Effector memory CD8-positive, alpha-beta T cell (primary cell): ENCODE results near the gene NPFF.
"Not testable (repeated sequence)": the region's sequence is repeated elsewhere in the genome, so short reads cannot be mapped to it uniquely, and the experiment has no call there.

ENCODE experiments used
- ATAC-seq: fragments of 150-1000 bp; cut with Tn5 transposase; replicated peaks from 2 replicates; pipeline ENCODE4 v1.10.0; 2021; ENCODE audit warnings: mild to moderate bottlenecking, moderate library complexity
- DNase-seq, 3 experiments: peaks; one replicate each; pipeline ENCODE4 v3.0.0; 2021
- H3K27ac Mint-ChIP-seq, 2 donors: one replicate each; pipeline ENCODE4 v1.8.0; 2022; ENCODE audit warnings: mild to moderate bottlenecking in 2 of 2, mixed read lengths in 2 of 2, moderate library complexity in 2 of 2
- H3K27me3 Mint-ChIP-seq, 2 donors: one replicate each; pipeline ENCODE4 v1.8.0; 2022; ENCODE audit warnings: mixed read lengths in 2 of 2
- H3K36me3 Mint-ChIP-seq: one replicate; pipeline ENCODE4 v1.8.0; 2022; ENCODE audit warnings: mild to moderate bottlenecking, moderate library complexity, mixed read lengths; ENCODE audit not compliant: insufficient read depth
- H3K4me1 Mint-ChIP-seq, 2 donors: one replicate each; pipeline ENCODE4 v1.8.0; 2022; ENCODE audit warnings: low read depth in 2 of 2, mixed read lengths in 2 of 2
- H3K4me3 Mint-ChIP-seq, 2 donors: one replicate each; pipeline ENCODE4 v1.8.0; 2022; ENCODE audit warnings: mild to moderate bottlenecking in 2 of 2, mixed read lengths in 2 of 2, moderate library complexity in 2 of 2
- H3K9me3 Mint-ChIP-seq, 2 donors: one replicate each; pipeline ENCODE4 v1.8.0; 2022; ENCODE audit warnings: mixed read lengths in 2 of 2

NPFF gene

DNA sequence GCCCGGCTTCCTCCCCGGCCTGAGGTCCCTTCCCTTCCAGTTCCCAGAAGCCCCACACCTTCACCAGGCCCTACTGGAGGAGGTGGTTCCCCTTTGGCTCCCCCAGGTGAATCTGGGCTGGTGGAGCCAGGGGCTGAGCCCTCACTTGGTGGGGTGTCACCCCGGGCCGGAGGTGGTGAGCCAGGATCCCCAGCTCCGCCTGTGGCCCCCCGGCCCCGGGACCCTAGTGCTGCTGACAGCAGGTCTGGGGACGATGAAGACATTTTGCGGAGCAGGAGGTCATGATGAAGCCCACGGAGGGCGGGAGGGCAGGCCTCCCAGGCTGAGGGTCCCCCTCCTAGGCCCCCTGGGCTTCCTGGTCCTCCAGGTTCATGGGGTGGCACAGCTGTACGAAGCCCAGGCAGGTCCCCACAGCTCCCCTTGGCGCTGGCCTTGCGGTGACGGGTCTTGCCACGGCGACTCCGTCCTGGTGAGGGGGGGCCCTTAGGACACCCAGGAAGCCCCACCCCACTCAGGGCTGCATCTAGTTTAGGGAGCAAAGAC lies 24.6 kb downstream of the NPFF start:
- DNase-seq (no peak), ATAC-seq (no peak)
- H3K27me3 Mint-ChIP-seq: no peaks in the 10 kb centered on the region
- H3K9me3 Mint-ChIP-seq: no peaks in the 10 kb centered on the region
- peaks cover 96% of the 10 kb centered on the region for H3K36me3 Mint-ChIP-seq
- peak overlapping the region in 1 of 2 donors; percentile 82 for H3K27ac Mint-ChIP-seq
- no peak overlapping the region for H3K4me3 Mint-ChIP-seq
- H3K4me1 Mint-ChIP-seq: peaks cover 11 to 17% of the 10 kb centered on the region in 2 donors

DNA sequence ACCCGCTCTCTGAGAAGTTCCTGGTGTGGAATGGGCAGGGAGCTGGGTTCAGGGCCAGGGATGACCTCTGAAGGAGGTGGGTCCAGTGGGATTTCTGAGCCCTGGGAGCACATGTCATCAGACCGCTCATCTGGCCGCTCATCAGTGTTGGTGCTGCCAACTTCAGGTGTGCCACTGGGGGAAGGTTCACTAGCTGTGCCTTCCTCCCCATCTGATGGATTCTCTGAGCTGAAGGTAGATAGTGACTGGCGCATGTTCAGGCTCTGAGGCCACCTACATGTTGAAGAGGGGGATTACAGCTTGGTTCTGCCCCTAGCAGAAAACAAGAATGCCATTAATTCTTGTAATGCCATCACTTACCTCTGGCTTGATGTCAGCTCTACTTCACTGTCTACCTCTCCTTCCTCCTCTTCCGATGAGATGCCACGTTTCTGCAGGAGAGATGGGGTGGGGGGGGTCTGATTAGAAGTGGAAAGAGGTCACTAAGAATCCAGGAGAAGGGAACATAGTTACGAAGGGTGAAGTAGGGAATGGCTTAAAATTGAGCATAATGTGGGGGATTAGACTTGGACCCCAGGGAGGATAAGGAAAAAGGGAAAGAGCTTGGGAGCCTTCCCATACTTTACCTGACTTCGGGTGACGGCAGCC lies 25.2 kb downstream of the NPFF start:
- H3K27ac Mint-ChIP-seq: peak overlapping the region in 1 of 2 donors; percentile 82

DNA sequence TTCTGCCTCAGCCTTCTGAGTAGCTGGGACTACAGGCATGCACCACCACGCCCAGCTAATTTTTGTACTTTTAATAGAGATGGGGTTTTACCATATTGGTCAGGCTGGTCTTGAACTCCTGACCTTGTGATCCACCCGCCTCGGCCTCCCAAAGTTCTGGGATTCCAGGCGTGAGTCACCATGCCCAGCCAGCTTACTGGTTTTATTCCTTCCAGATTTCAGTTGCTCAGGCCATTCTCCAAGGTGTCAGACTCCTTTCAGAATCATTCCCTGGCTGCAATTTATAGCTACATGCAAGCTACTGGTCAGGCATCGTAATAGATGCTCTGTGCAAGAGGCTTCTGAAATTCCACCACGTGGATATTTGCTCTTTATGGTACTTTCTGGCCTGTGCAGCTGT lies 25.8 kb downstream of the NPFF start:
- peaks cover 99% of the 10 kb centered on the region for H3K36me3 Mint-ChIP-seq
- not testable (repeated sequence) for H3K4me3 Mint-ChIP-seq, H3K27me3 Mint-ChIP-seq, DNase-seq, ATAC-seq, H3K9me3 Mint-ChIP-seq
- peak overlapping the region in 1 of 2 donors; percentile 82 for H3K27ac Mint-ChIP-seq
- peaks cover 11% of the 10 kb centered on the region in 2 donors for H3K4me1 Mint-ChIP-seq

More for the DNA sequence above, 25.2 kb downstream of the NPFF start:
- Mint-ChIP-seq H3K27me3 (no peaks in the 10 kb centered on the region), H3K4me1 (peaks cover 8 to 13% of the 10 kb centered on the region in 2 donors), H3K9me3 (no peaks in the 10 kb centered on the region), H3K36me3 (peaks cover 97% of the 10 kb centered on the region), H3K4me3 (no peak overlapping the region)
- DNase-seq: no peak
- peak; percentile 41 for ATAC-seq

DNA sequence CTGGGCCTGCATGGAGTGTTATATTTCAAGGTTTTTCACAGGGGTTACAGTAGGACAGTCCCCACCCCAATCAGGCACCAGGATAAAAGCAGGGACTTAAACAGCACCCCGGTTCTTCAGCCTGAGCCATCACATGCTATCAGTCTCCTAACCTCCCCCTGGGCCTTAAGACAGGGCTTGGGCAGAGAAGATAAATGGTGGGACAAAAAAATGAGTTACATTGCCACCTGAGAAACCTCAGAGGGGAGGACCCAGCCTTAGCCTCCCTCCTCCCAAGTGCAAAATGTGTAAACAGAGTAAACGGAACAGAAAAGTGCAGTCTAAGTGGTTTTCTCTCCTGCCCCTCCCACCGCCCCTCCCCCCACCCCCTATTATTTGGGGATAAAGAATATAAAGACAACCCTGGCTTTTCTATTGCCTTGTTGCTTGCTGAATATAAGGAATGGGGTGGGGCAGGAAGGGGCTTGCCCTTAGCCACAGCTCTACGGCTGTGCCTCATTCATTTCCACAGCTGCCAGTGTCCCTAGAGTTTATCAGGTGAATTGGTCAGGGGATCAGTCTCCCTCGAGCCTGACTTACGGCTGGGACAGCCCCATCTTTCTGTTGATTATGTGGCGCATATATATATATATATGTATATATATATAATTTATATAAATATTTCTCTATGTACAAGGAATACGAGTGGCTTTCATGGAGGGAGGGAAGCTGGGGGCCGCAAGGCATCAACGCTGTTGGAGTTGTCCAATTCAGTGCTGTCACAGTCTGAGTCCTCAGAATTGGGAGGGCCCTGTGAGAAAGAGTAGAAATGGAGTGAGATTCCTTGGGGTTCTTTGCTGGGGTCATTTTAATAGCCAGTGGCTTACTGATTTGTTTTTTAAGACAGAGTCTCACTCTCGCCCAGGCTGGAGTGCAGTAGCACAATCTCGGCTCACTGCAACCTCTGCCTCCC lies 26.5 kb downstream of the NPFF start:
- no peak for DNase-seq
- H3K36me3 Mint-ChIP-seq: peaks cover 99% of the 10 kb centered on the region
- H3K4me3 Mint-ChIP-seq: no peak overlapping the region
- no peaks in the 10 kb centered on the region for H3K9me3 Mint-ChIP-seq
- peaks cover 8 to 15% of the 10 kb centered on the region in 2 donors for H3K4me1 Mint-ChIP-seq
- H3K27me3 Mint-ChIP-seq: no peaks in the 10 kb centered on the region
- peak overlapping the region in 1 of 2 donors; percentile 82 for H3K27ac Mint-ChIP-seq
- ATAC-seq: no peak

DNA sequence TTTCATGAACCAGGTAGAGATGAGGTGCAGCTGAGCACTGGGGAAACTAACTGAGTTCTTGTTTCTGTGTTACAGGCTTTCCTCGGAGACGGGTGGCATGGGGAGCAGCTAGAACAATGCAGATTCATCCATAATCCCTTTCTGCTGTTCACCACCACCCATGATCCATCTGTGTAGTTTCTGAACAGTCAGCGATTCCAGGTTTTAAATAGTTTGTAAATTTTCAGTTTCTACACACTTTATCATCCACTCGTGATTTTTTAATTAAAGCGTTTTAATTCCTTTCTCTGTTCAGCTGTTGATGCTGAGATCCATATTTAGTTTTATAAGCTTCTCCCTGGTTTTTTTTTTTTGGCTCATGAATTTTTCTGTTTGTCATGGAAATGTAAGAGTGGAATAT lies 28.0 kb downstream of the NPFF start:
- peaks cover 99% of the 10 kb centered on the region for H3K36me3 Mint-ChIP-seq
- H3K4me3 Mint-ChIP-seq: no peak overlapping the region
- H3K9me3 Mint-ChIP-seq: no peaks in the 10 kb centered on the region
- DNase-seq (no peak), ATAC-seq (no peak)
- H3K4me1 Mint-ChIP-seq: peaks cover 12 to 26% of the 10 kb centered on the region in 2 donors
- H3K27me3 Mint-ChIP-seq: no peaks in the 10 kb centered on the region
- H3K27ac Mint-ChIP-seq: no peak overlapping the region

DNA sequence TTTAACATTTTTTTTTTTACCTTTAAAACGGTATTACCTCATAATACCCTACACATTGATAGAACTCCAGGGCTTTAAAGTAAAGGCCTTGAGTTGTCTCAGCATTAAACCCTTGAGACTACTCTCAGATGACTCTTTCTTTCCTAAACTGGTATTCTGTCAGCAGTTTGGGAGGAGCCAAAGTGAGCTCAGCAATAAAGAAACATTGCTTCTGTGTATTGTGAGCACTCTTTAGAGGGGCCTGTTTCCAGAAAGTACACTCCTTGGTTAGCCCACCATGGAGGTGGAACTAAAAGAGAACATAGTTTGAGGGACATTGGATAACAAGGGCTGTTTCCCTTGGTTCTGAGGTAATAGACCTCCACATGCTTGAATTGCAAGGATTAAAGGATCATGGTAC lies 28.4 kb downstream of the NPFF start:
- H3K27me3 Mint-ChIP-seq: no peaks in the 10 kb centered on the region
- H3K4me3 Mint-ChIP-seq: no peak overlapping the region
- ATAC-seq (no peak), DNase-seq (no peak)
- H3K4me1 Mint-ChIP-seq: peaks cover 12 to 31% of the 10 kb centered on the region in 2 donors
- H3K27ac Mint-ChIP-seq: peak overlapping the region; percentile 56 to 71
- peaks cover 99% of the 10 kb centered on the region for H3K36me3 Mint-ChIP-seq
- H3K9me3 Mint-ChIP-seq: no peaks in the 10 kb centered on the region

DNA sequence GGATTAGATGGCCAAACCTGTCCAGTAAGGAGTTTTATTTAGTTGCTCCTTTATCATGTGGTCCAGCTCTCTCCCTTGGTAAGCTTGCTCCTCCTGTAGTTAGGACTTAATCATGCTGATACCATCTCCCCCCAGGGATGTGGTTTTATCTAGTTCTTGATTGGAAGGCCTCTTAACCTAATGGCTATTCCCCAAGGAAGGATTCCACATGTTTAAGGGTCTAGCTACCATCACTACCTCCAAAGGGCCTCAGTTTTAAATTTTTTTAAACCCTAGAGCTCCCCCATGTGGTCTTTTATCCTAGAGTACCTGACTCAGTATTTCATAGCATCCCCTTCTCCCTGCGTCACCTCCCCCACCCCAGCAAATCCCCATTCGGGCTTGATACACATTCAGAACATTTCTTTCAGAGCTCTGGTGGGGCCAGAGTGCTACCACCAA lies 30.5 kb downstream of the NPFF start:
- H3K27me3 Mint-ChIP-seq: no peaks in the 10 kb centered on the region
- H3K27ac Mint-ChIP-seq: peak overlapping the region; percentile 58 to 82
- H3K9me3 Mint-ChIP-seq: no peaks in the 10 kb centered on the region
- no peak overlapping the region for H3K4me3 Mint-ChIP-seq
- peaks cover 18 to 48% of the 10 kb centered on the region in 2 donors for H3K4me1 Mint-ChIP-seq
- DNase-seq: no peak
- ATAC-seq: peak; percentile 41
- peaks cover 100% of the 10 kb centered on the region for H3K36me3 Mint-ChIP-seq

DNA sequence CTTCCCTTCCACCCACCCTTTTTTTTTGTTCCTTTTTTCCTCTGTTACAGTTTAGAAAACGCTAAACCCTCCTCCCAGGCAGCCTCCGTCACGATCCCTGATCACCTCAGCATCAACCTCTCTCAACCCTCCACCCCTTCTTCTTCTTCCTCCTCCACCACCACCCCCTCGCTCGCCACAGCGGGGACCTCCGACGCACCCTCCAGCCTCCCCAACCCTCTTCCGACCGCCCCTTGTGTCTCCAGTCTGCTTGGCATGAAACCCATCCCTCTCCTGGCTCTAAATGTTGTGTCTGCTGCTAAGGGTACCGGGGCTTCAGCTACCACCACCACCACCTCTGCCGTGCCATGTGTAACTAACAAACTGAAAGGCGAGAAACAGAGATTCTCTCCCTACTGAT lies 32.5 kb downstream of the NPFF start:
- DNase-seq: no peak
- Mint-ChIP-seq H3K27me3 (no peaks in the 10 kb centered on the region), H3K9me3 (no peaks in the 10 kb centered on the region), H3K4me3 (peak overlapping the region in 1 of 2 donors; percentile 34), H3K36me3 (peaks cover 100% of the 10 kb centered on the region), H3K27ac (peak overlapping the region; percentile 64 to 96), H3K4me1 (peaks cover 25 to 58% of the 10 kb centered on the region in 2 donors)
- peak; percentile 56 for ATAC-seq

DNA sequence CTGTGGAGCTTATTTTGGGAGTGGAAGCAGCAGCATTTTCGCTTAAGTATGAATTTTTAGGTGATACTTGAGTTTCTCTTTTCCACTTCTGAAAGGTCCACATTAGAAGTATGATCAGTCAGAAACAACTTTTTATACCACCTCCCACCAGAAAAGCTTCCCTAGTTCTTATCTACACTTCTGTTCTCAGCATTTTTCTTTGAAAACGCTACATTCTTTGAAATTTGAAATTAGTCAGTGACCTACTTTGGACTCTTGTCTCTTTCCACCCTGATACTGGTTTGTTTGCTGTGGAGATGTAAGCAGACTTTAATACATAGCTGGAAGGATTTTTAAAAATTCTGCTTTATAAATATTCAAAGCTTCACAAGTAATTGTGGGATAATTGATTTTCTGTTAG lies 33.2 kb downstream of the NPFF start:
- DNase-seq: no peak
- Mint-ChIP-seq H3K4me1 (peaks cover 25 to 58% of the 10 kb centered on the region in 2 donors), H3K9me3 (no peaks in the 10 kb centered on the region), H3K4me3 (peak overlapping the region in 1 of 2 donors; percentile 34), H3K27ac (peak overlapping the region; percentile 49 to 64), H3K36me3 (peaks cover 100% of the 10 kb centered on the region), H3K27me3 (no peaks in the 10 kb centered on the region)
- ATAC-seq: no peak

DNA sequence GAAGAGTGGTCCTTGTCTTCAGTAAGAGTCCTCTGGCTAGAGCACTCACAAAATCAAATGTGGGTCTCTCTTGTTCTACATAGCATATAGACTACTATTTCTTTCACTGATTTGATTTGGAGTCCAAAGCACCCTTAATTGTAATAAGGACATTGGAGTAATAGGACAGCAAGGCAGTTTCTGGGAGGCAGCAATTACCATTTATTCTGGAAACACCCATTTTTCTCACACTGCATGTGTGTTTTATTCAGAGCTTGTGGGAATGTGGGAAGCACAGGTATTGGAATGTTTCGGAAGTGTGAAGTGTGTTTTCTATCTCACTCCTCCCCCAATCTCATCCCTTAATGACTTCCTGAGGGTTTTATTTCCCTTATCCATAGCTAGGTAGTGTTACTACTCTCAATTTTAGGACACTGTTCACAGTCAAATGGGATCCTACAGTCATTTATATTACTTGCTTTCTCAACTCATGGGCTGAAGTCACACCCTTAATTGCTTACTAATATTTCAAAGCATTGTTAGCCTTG lies 35.2 kb downstream of the NPFF start:
- Mint-ChIP-seq H3K9me3 (no peaks in the 10 kb centered on the region), H3K27me3 (no peaks in the 10 kb centered on the region), H3K27ac (peak overlapping the region; percentile 42 to 69), H3K36me3 (peaks cover 100% of the 10 kb centered on the region), H3K4me3 (no peak overlapping the region), H3K4me1 (peaks cover 29 to 64% of the 10 kb centered on the region in 2 donors)
- ATAC-seq (no peak), DNase-seq (no peak)

DNA sequence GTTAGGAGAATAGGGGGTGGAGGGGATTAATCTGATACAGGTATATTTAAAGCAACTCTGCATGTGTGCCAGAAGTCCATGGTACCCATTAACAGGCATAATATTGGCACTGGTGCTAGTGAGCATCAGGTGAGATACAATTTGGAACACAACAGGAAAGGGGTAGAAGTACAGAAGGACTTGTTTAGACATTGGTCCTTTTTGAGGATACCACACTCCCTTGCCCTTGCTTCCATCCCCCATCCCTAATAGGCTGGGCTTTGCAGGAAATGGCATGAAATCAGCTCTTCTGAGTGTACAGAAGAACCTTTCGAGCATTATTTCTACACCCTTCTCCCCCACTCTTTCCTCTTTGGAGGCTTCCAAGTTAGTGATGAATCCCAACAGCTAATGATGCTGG lies 39.0 kb downstream of the NPFF start:
- H3K9me3 Mint-ChIP-seq: no peaks in the 10 kb centered on the region
- peaks cover 28 to 47% of the 10 kb centered on the region in 2 donors for H3K4me1 Mint-ChIP-seq
- ATAC-seq (no peak), DNase-seq (no peak)
- H3K4me3 Mint-ChIP-seq: no peak overlapping the region
- H3K27ac Mint-ChIP-seq: peak overlapping the region in 1 of 2 donors; percentile 65
- H3K36me3 Mint-ChIP-seq: peaks cover 100% of the 10 kb centered on the region
- H3K27me3 Mint-ChIP-seq: no peaks in the 10 kb centered on the region

DNA sequence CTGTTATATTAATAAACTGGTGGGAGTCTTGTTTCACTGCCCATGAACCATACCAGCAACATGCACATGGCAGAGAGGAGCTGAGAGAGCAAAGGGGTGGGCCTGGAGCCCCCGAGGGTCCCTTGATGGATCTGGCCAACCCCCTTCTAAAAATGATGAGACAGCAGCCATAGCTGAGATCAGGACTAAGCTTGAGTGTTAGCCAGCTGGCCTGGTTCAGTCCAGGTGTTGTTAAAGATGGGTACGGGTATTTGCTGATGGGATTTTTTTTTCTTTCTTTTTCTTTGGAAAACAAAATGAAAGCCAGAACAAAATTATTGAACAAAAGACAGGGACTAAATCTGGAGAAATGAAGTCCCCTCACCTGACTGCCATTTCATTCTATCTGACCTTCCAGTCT lies 39.4 kb downstream of the NPFF start:
- peaks cover 26 to 48% of the 10 kb centered on the region in 2 donors for H3K4me1 Mint-ChIP-seq
- no peaks in the 10 kb centered on the region for H3K27me3 Mint-ChIP-seq
- peak overlapping the region in 1 of 2 donors; percentile 26 for H3K27ac Mint-ChIP-seq
- H3K36me3 Mint-ChIP-seq: peaks cover 100% of the 10 kb centered on the region
- ATAC-seq (no peak), DNase-seq (no peak)
- no peak overlapping the region for H3K4me3 Mint-ChIP-seq
- no peaks in the 10 kb centered on the region for H3K9me3 Mint-ChIP-seq

DNA sequence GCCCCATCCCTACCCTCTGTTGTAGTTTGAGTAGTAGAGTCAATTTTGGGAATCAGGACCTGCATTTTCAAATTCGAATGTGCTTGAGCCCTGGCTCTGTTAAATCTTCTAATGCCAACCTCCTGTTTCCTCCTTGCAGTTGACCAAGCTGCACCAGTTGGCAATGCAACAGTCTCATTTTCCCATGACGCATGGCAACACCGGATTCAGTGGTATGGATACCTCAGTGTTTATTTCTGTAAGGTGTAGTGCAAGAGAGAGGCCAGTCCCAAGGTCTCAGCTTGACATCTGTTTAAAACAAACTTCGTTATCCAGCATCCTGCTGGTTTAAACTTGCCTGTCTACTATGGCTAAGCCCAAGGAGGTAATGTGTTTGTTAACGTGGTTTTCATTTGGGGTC lies 40.2 kb downstream of the NPFF start:
- Mint-ChIP-seq H3K4me1 (peaks cover 23 to 47% of the 10 kb centered on the region in 2 donors), H3K4me3 (no peak overlapping the region), H3K27me3 (no peaks in the 10 kb centered on the region), H3K9me3 (no peaks in the 10 kb centered on the region), H3K36me3 (peaks cover 100% of the 10 kb centered on the region), H3K27ac (peak overlapping the region; percentile 4 to 26)
- no peak for ATAC-seq
- DNase-seq: no peak
